GM18873 (cell line): ENCODE measurements around the gene TEKTIP1.
"Not testable (repeated sequence)": the region's sequence is repeated elsewhere in the genome, so short reads cannot be mapped to it uniquely, and the experiment has no call there.

Experiments
- ATAC-seq: cut with Tn5 transposase; IDR thresholded peaks from one replicate; pipeline ENCODE4 v1.9.1; 2021; ENCODE audit warnings: mild to moderate bottlenecking, moderate library complexity, moderate number of reproducible peaks; ENCODE audit not compliant: unreplicated experiment, low FRiP score

Gene TEKTIP1

GRCh38 chr19:3555653-3556422 lies 16.9 kb downstream of the TEKTIP1 start:
- no peak for ATAC-seq

DNA sequence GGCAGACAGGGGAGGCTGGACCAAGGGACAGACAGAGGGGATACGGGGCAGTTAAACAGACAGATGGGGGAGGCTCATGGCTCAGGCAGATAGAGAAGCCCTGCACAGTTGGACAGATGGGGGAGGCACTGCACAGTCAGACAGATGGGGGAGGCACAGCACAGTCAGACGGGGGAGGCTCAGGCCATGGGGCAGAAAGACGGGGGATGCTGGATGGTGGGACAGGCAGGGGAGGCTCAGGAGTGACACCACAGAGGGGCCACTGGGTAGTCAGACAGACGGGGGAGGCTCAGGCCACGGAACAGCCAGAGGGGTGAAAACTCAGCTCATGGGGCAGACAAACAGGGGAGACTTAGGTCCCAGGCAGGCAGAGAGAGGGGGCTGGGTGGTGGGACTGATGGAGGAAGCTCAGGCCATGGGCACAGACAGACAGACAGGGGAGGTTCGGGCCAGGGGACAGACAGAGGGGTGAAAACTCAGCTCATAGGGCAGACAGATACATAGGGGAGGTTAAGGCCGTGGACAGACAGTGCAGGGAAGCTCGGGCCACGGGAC lies 17.5 kb downstream of the TEKTIP1 start:
- no peak for ATAC-seq

DNA sequence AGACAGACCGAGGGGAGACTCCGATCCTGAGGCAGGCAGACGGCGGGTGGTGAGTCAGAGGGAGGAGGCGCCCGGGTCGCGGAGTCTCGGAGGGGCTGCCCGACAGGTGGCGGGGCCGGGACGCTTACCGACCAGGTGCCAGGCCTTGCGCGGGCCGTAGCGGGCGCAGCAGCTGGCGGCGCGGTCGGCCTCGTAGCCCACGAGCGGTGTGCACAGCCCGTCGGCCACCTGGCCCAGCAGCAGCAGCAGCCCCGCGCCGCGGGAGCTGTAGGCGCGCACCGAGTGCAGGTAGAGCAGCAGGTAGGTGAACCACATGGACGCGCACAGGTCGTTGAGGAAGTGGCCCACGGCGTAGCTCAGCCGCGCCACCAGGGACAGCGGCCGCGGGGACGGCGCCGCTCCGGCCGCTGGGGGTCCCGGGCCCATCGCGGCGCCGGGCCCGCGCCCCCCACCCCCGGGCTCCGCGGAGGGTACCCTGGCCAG lies 18.0 kb downstream of the TEKTIP1 start:
- peak; percentile 12 for ATAC-seq

GRCh38 chr19:3557461-3558248 lies 18.7 kb downstream of the TEKTIP1 start, which contains the start of gene MFSD12:
Gene MFSD12 (minus strand): TSS chr19:3557586. CDS start chr19:3557403, 183 bp downstream.
- peak; percentile 76 for ATAC-seq

- ATAC-seq: no peak
Observed at GRCh38 chr19:3563709-3564524, 24.9 kb downstream of the TEKTIP1 start.

- ATAC-seq: no peak
Observed at GRCh38 chr19:3565139-3565538, 26.2 kb downstream of the TEKTIP1 start.

- not testable (repeated sequence) for ATAC-seq
Observed at GRCh38 chr19:3570042-3570441, 31.1 kb downstream of the TEKTIP1 start.

GRCh38 chr19:3570606-3571011 lies 31.6 kb downstream of the TEKTIP1 start:
- ATAC-seq: no peak

DNA sequence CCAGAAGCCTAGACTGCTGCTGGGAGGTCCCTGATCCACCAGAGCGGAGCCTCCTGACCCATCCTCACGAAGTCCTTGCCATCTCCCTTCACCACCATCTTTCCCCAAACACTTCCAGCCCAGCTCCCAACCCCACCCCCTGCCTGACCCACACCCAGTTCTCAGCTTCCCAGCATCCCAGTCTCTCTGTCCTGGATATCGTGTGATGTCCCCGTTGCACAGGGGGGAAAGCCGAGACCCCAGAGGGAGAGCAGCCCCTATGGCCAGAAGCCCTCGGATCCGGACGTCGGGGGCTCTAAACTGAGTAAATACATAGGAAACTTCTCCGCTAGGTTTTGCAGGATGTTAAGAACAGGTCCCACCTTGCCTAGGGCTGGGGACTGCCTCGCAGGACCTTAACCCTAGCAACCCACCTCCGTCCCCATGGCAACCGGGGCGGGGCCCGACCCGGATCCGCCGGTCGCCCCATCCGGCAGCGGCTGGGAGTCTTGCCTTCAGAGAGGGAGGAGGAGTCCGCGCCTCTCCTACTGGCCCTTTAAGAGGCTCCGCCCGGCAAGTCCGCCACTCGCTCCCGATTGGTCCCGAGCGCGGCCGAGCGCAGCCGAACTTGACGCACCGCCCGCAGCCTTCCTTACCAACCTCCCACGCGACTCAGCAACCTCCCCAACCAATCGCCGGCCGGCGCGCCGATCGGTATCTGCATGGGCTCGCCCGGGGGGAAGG lies 33.3 kb downstream of the TEKTIP1 start:
- peak; percentile 84 for ATAC-seq

- no peak for ATAC-seq
Observed at GRCh38 chr19:3572855-3573161, 33.8 kb downstream of the TEKTIP1 start, which contains the start of gene HMG20B. Gene HMG20B (plus strand): TSS chr19:3572944. CDS start chr19:3573310, 366 bp downstream.

DNA sequence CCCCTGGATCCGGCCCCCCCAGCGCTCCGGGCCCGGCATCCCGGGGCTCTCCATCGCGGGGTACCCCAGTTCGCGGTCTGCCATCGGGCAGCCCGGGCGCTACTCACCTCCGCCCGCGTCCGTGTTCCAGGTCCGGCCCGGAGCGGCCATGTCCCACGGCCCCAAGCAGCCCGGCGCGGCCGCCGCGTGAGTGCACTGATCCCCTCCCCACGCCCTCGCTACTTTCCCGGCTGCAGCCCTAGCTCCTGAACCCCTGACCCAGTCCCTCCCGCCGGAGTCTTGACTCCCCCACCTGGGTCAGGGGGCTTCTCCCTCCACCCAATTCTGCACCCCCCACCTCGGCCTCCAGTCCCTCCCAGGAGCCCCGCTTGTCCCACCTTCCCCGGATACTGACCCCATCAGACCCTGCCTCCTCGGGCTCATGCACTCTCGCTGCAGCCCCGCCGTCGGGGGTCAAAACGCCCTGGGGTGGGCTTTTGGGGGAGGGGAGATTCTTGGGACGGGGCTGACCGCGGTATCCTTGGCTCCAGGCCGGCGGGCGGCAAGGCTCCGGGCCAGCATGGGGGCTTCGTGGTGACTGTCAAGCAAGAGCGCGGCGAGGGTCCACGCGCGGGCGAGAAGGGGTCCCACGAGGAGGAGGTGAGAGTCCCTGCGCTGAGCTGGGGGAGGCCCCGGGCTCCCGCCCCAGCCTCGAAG lies 34.3 kb downstream of the TEKTIP1 start:
- peak; percentile 6 for ATAC-seq

DNA sequence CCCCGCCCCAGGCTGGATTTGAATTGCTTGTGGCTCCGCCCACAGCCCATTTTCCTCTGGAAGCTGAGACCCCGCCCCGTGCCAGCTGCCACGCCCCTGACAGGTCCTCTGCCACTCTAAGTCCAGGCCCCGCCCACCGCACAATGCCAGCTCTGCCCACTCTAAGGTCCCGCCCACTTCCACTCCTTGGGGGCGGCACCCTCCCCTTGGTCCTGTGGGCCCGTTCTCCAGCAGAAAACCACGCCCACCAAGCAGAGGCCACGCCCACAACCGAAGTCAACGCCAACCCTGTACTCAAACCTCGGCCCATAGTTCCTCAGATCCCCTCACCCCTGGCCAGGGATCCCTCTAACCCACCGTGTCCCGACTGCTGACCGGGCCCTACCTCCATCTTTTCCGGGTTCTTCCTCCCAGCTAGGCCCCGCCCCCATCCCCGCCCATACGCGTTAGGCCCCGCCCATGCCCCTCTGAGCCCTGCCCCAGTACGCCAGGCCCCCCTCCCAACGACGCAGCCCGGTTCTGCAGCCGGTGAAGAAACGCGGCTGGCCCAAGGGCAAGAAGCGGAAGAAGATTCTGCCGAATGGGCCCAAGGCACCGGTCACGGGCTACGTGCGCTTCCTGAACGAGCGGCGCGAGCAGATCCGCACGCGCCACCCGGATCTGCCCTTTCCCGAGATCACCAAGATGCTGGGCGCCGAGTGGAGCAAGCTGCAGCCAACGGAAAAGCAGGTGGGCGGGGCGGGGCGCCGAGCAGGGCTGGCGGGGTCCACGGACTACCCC lies 35.1 kb downstream of the TEKTIP1 start:
- no peak for ATAC-seq

DNA sequence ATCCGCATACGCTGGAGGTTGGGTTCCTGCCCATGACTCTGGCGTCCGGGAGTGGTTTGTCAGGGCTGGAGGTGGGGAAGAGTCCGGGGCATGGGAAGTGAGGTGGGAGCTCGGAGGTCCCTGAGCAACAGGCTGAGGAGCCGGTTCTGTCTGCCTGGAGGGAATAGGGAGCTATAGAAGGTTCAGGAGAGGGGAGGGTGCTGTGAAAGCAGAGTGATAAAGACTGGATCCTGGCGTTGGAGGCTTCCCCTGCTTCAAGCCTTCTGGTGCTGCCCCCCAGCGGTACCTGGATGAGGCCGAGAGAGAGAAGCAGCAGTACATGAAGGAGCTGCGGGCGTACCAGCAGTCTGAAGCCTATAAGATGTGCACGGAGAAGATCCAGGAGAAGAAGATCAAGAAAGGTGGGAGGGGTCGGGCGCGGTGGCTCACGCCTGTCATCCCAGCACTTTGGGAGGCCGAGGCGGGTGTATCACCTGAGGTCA lies 36.3 kb downstream of the TEKTIP1 start:
- no peak for ATAC-seq

- ATAC-seq: no peak
Observed at GRCh38 chr19:3575949-3576673, 37.1 kb downstream of the TEKTIP1 start.

GRCh38 chr19:3576696-3577443 lies 37.9 kb downstream of the TEKTIP1 start:
- ATAC-seq: no peak

- no peak for ATAC-seq
Observed at GRCh38 chr19:3577723-3578344, 38.9 kb downstream of the TEKTIP1 start.
